ENCODE results near the gene IRGM. TPM values are rescaled to one million over a fixed set of nuclear protein-coding genes. Genes with fewer than 3 reads are reported as not detected.
A peak's percentile ranks its signal among the peaks of the same experiment; 100 is the strongest.
"Not testable (repeated sequence)": the region's sequence is repeated elsewhere in the genome, so short reads cannot be mapped to it uniquely, and the experiment has no call there.

IRGM gene
- 1 to 10 TPM; 1.5 to 2.2 TPM for total RNA-seq

GRCh38 chr5:150846308-150846653, at the start of gene IRGM:
IRGM (plus strand) TSS chr5:150846521; CDS start chr5:150848124, 1,603 bp downstream.
- Mint-ChIP-seq H3K27ac (peak within 1 kb of the TSS; percentile 66 to 75), H3K4me3 (peak within 1 kb of the TSS; percentile 54), H3K4me1 (ENCODE audit: low read depth in 2 of 2) (peaks cover 9 to 20% of the 10 kb centered on the region in 2 donors)
- H3K36me3 Mint-ChIP-seq; DNase-seq (ENCODE audit: low spot score); ATAC-seq; H3K9me3 Mint-ChIP-seq; H3K27me3 Mint-ChIP-seq: not testable (repeated sequence)

GRCh38 chr5:150797384-150797783, 48.9 kb upstream of the IRGM start:
- peaks cover 4% of the 10 kb centered on the region for H3K9me3 Mint-ChIP-seq
- H3K4me3 Mint-ChIP-seq, result no peak overlapping the region
- no peak for ATAC-seq
- no peaks in the 10 kb centered on the region for H3K27me3 Mint-ChIP-seq
- H3K27ac Mint-ChIP-seq, result no peak overlapping the region
- peaks cover 0 to 31% of the 10 kb centered on the region in 2 donors for H3K4me1 Mint-ChIP-seq (ENCODE audit: low read depth in 2 of 2)
- DNase-seq (ENCODE audit: low spot score), result no peak
- H3K36me3 Mint-ChIP-seq, result peaks cover 23% of the 10 kb centered on the region

GRCh38 chr5:150801117-150801927, 45.0 kb upstream of the IRGM start:
- peak; percentile 61 for DNase-seq (ENCODE audit: low spot score)
- H3K27me3 Mint-ChIP-seq, result peaks cover 7 to 8% of the 10 kb centered on the region in 2 donors
- peaks cover 0 to 17% of the 10 kb centered on the region in 2 donors for H3K4me1 Mint-ChIP-seq (ENCODE audit: low read depth in 2 of 2)
- ATAC-seq, result peak in 1 of 2 donors; percentile 43
- peaks cover 3% of the 10 kb centered on the region for H3K9me3 Mint-ChIP-seq
- H3K36me3 Mint-ChIP-seq, result peaks cover 20% of the 10 kb centered on the region
- peak overlapping the region in 1 of 2 donors; percentile 47 for H3K27ac Mint-ChIP-seq
- no peak overlapping the region for H3K4me3 Mint-ChIP-seq

- Mint-ChIP-seq H3K4me3 (no peak overlapping the region), H3K27me3 (peaks cover 8 to 11% of the 10 kb centered on the region in 2 donors), H3K36me3 (peaks cover 7% of the 10 kb centered on the region), H3K27ac (no peak overlapping the region), H3K4me1 (ENCODE audit: low read depth in 2 of 2) (peaks cover 0 to 9% of the 10 kb centered on the region in 2 donors), H3K9me3 (peaks cover 3% of the 10 kb centered on the region)
- DNase-seq (ENCODE audit: low spot score) (no peak), ATAC-seq (no peak)
These were observed 41.9 kb upstream of the IRGM start for GRCh38 chr5:150804388-150804787.

GRCh38 chr5:150809363-150809762, 37.0 kb upstream of the IRGM start:
- no peak for ATAC-seq
- peaks cover 2 to 7% of the 10 kb centered on the region in 2 donors for H3K27me3 Mint-ChIP-seq
- H3K36me3 Mint-ChIP-seq, result peaks cover 1% of the 10 kb centered on the region
- no peak overlapping the region for H3K27ac Mint-ChIP-seq
- DNase-seq (ENCODE audit: low spot score), result no peak
- H3K4me3 Mint-ChIP-seq, result no peak overlapping the region
- no peaks in the 10 kb centered on the region for H3K9me3 Mint-ChIP-seq
- H3K4me1 Mint-ChIP-seq (ENCODE audit: low read depth in 2 of 2), result no peaks in the 10 kb centered on the region

GRCh38 chr5:150815010-150815409, 31.3 kb upstream of the IRGM start:
- ATAC-seq, result no peak
- DNase-seq (ENCODE audit: low spot score), result no peak
- peaks cover 6 to 8% of the 10 kb centered on the region in 2 donors for H3K27me3 Mint-ChIP-seq
- H3K4me3 Mint-ChIP-seq, result no peak overlapping the region
- H3K27ac Mint-ChIP-seq, result no peak overlapping the region
- H3K36me3 Mint-ChIP-seq, result peaks cover 7% of the 10 kb centered on the region
- no peaks in the 10 kb centered on the region for H3K4me1 Mint-ChIP-seq (ENCODE audit: low read depth in 2 of 2)
- H3K9me3 Mint-ChIP-seq, result peaks cover 8% of the 10 kb centered on the region

- ATAC-seq (no peak), DNase-seq (ENCODE audit: low spot score) (no peak)
- H3K9me3 Mint-ChIP-seq, result peaks cover 12% of the 10 kb centered on the region
- H3K36me3 Mint-ChIP-seq, result peaks cover 7% of the 10 kb centered on the region
- H3K4me1 Mint-ChIP-seq (ENCODE audit: low read depth in 2 of 2), result no peaks in the 10 kb centered on the region
- H3K27ac Mint-ChIP-seq, result no peak overlapping the region
- H3K4me3 Mint-ChIP-seq, result no peak overlapping the region
- peaks cover 8 to 12% of the 10 kb centered on the region in 2 donors for H3K27me3 Mint-ChIP-seq
These were observed 29.4 kb upstream of the IRGM start for GRCh38 chr5:150816946-150817345.

GRCh38 chr5:150829744-150830143, 16.6 kb upstream of the IRGM start:
- Mint-ChIP-seq H3K4me1 (ENCODE audit: low read depth in 2 of 2) (no peaks in the 10 kb centered on the region), H3K27me3 (peaks cover 0 to 14% of the 10 kb centered on the region in 2 donors), H3K36me3 (no peaks in the 10 kb centered on the region), H3K27ac (no peak overlapping the region), H3K9me3 (peaks cover 13% of the 10 kb centered on the region), H3K4me3 (no peak overlapping the region)
- ATAC-seq (no peak), DNase-seq (ENCODE audit: low spot score) (no peak)

GRCh38 chr5:150831821-150832220, 14.5 kb upstream of the IRGM start:
- H3K36me3 Mint-ChIP-seq; H3K4me1 Mint-ChIP-seq (ENCODE audit: low read depth in 2 of 2): not testable (repeated sequence)

GRCh38 chr5:150836064-150836463, 10.3 kb upstream of the IRGM start:
- H3K4me1 Mint-ChIP-seq (ENCODE audit: low read depth in 2 of 2), result no peaks in the 10 kb centered on the region
- H3K27ac Mint-ChIP-seq, result no peak overlapping the region
- ATAC-seq (no peak), DNase-seq (ENCODE audit: low spot score) (no peak)
- H3K27me3 Mint-ChIP-seq, result peaks cover 0 to 17% of the 10 kb centered on the region in 2 donors
- H3K4me3 Mint-ChIP-seq, result no peak overlapping the region
- peaks cover 4% of the 10 kb centered on the region for H3K9me3 Mint-ChIP-seq
- no peaks in the 10 kb centered on the region for H3K36me3 Mint-ChIP-seq

More at GRCh38 chr5:150831821-150832220, 14.5 kb upstream of the IRGM start:
- H3K4me3 Mint-ChIP-seq; DNase-seq (ENCODE audit: low spot score); H3K27ac Mint-ChIP-seq; ATAC-seq: not testable (repeated sequence)
- Mint-ChIP-seq H3K9me3 (peaks cover 13% of the 10 kb centered on the region), H3K27me3 (peaks cover 0 to 13% of the 10 kb centered on the region in 2 donors)

GRCh38 chr5:150836703-150837102, 9.6 kb upstream of the IRGM start:
- no peak for DNase-seq (ENCODE audit: low spot score)
- H3K36me3 Mint-ChIP-seq, result no peaks in the 10 kb centered on the region
- H3K4me1 Mint-ChIP-seq (ENCODE audit: low read depth in 2 of 2), result no peaks in the 10 kb centered on the region
- peaks cover 3% of the 10 kb centered on the region for H3K9me3 Mint-ChIP-seq
- no peak for ATAC-seq
- H3K4me3 Mint-ChIP-seq, result no peak overlapping the region
- no peak overlapping the region for H3K27ac Mint-ChIP-seq
- peaks cover 0 to 18% of the 10 kb centered on the region in 2 donors for H3K27me3 Mint-ChIP-seq

GRCh38 chr5:150845185-150845859, 999 bp upstream of the IRGM start:
- ATAC-seq; H3K27ac Mint-ChIP-seq; H3K4me3 Mint-ChIP-seq; H3K27me3 Mint-ChIP-seq; DNase-seq (ENCODE audit: low spot score); H3K36me3 Mint-ChIP-seq; H3K9me3 Mint-ChIP-seq: not testable (repeated sequence)
- peaks cover 9 to 20% of the 10 kb centered on the region in 2 donors for H3K4me1 Mint-ChIP-seq (ENCODE audit: low read depth in 2 of 2)

GRCh38 chr5:150846654-150847333, 473 bp downstream of the IRGM start:
- ATAC-seq (peak; percentile 91 to 93), DNase-seq (ENCODE audit: low spot score) (peak; percentile 78)
- Mint-ChIP-seq H3K9me3 (no peaks in the 10 kb centered on the region), H3K27ac (peak overlapping the region; percentile 66 to 75), H3K4me1 (ENCODE audit: low read depth in 2 of 2) (peaks cover 9 to 20% of the 10 kb centered on the region in 2 donors), H3K4me3 (peak overlapping the region; percentile 54), H3K36me3 (no peaks in the 10 kb centered on the region), H3K27me3 (peaks cover 3 to 8% of the 10 kb centered on the region in 2 donors)

- peaks cover 3 to 8% of the 10 kb centered on the region in 2 donors for H3K27me3 Mint-ChIP-seq
- no peaks in the 10 kb centered on the region for H3K36me3 Mint-ChIP-seq
- H3K4me3 Mint-ChIP-seq, result no peak overlapping the region
- peak overlapping the region; percentile 66 to 75 for H3K27ac Mint-ChIP-seq
- DNase-seq (ENCODE audit: low spot score), result no peak
- H3K9me3 Mint-ChIP-seq, result no peaks in the 10 kb centered on the region
- ATAC-seq, result no peak
- peaks cover 9 to 20% of the 10 kb centered on the region in 2 donors for H3K4me1 Mint-ChIP-seq (ENCODE audit: low read depth in 2 of 2)
These were observed 994 bp downstream of the IRGM start for GRCh38 chr5:150847334-150847695.
